WTC11 (cell line): ENCODE data around the gene EFNA5.

Source experiments
- CREB1 ChIP-seq: sonication (generic); formaldehyde crosslinking; IDR thresholded peaks from 2 replicates; pipeline ENCODE4 v1.8.0; 2023; ENCODE audit warnings: mild to moderate bottlenecking, missing genetic modification reagents
- FOXP1 ChIP-seq: sonication (generic); formaldehyde crosslinking; IDR thresholded peaks from 2 replicates; pipeline ENCODE4 v1.8.0; 2022; ENCODE audit warnings: missing genetic modification reagents, mild to moderate bottlenecking, moderate library complexity, borderline replicate concordance
- JUN ChIP-seq: sonication (generic); formaldehyde crosslinking; IDR thresholded peaks from 2 replicates; pipeline ENCODE4 v1.8.0; 2023; ENCODE audit warnings: mild to moderate bottlenecking, missing genetic modification reagents
- NR3C1 ChIP-seq: sonication (generic); formaldehyde crosslinking; conservative IDR thresholded peaks from 2 replicates; pipeline ENCODE4 v1.8.1; 2023; ENCODE audit warnings: low read depth, mild to moderate bottlenecking, missing genetic modification reagents
- SP1 ChIP-seq: sonication (generic); formaldehyde crosslinking; conservative IDR thresholded peaks from 2 replicates; pipeline ENCODE4 v1.8.1; 2022; ENCODE audit warnings: missing genetic modification reagents
- ZNF416 ChIP-seq: fragments of 250-450 bp; sonication (Bioruptor Pico); IDR thresholded peaks from 2 replicates; pipeline ENCODE4 v1.9.0; 2021; ENCODE audit warnings: mild to moderate bottlenecking, inconsistent platforms
- TF ChIP-seq, protein P1 (sequence below): sonication (generic); formaldehyde crosslinking; IDR thresholded peaks from 2 replicates; pipeline ENCODE4 v1.8.1; 2022; ENCODE audit warnings: low read depth, mild to moderate bottlenecking, moderate library complexity, missing genetic modification reagents, borderline replicate concordance
- TF ChIP-seq, protein P2 (sequence below): fragments of 200-600 bp; IDR thresholded peaks from 2 replicates; pipeline ENCODE4 v1.8.0; 2022; ENCODE audit warnings: antibody characterized with exemption
- TF ChIP-seq, protein P3 (sequence below): sonication (generic); formaldehyde crosslinking; IDR thresholded peaks from 2 replicates; pipeline ENCODE4 v1.8.1; 2023; ENCODE audit warnings: mild to moderate bottlenecking, missing genetic modification reagents, moderate library complexity
- TF ChIP-seq, protein P4 (sequence below): sonication (generic); formaldehyde crosslinking; IDR thresholded peaks from 2 replicates; pipeline ENCODE4 v1.8.1; 2023; ENCODE audit warnings: mild to moderate bottlenecking, missing genetic modification reagents, moderate library complexity
- TF ChIP-seq, protein P5 (sequence below): sonication (generic); formaldehyde crosslinking; IDR thresholded peaks from 2 replicates; pipeline ENCODE4 v1.8.1; 2022; ENCODE audit warnings: low read depth, missing genetic modification reagents, borderline replicate concordance
- TF ChIP-seq, protein P6 (sequence below): sonication (generic); formaldehyde crosslinking; IDR thresholded peaks from 2 replicates; pipeline ENCODE4 v1.8.1; 2023; ENCODE audit warnings: mild to moderate bottlenecking, missing genetic modification reagents

DNA sequence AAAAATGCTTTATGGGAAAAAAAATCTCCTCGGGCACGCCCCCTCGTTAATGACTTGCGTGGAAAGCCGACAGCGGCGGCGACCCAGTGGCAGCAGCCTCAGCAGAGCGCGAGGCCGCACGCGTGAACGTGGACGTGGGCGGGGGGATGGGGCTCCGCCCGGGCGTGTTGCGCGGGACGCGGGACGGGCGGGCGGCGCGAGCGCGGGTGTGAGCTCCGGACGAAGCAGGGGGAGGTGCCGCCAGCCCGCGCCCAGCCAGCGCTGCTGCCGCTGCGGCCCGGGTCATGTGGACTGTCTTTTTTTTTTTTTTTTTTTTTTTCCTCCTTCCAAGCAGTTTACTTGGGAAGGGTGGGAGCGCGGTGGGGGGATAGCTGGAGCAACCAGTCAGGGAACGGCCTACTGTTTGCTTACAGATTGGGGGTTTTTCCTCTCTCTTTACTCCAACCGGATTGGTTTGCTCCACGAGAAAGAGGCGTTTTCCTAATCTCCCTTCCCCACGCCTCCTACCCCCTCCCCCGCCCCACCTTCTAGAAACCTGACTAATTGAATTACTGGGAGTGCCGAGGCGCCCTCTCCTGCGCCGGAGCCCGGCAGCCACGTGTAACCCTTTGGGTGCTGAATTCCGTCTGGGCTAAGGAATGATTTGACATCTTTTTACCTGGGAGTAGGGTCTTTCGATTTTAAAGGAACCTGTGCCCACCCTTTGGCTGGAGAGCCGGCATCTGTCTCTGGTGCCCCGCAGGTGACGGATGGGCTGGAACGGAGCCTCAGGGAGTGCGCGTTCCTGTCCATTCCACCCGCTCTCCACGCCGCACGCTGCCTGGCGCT, 1.7 kb upstream of the EFNA5 start:
- TF ChIP-seq, protein P1, sequence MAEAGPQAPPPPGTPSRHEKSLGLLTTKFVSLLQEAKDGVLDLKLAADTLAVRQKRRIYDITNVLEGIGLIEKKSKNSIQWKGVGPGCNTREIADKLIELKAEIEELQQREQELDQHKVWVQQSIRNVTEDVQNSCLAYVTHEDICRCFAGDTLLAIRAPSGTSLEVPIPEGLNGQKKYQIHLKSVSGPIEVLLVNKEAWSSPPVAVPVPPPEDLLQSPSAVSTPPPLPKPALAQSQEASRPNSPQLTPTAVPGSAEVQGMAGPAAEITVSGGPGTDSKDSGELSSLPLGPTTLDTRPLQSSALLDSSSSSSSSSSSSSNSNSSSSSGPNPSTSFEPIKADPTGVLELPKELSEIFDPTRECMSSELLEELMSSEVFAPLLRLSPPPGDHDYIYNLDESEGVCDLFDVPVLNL (CRISPR knock-in tag), result peak; percentile 58; the same call in 1 of the 2 replicates
- TF ChIP-seq, protein P2, sequence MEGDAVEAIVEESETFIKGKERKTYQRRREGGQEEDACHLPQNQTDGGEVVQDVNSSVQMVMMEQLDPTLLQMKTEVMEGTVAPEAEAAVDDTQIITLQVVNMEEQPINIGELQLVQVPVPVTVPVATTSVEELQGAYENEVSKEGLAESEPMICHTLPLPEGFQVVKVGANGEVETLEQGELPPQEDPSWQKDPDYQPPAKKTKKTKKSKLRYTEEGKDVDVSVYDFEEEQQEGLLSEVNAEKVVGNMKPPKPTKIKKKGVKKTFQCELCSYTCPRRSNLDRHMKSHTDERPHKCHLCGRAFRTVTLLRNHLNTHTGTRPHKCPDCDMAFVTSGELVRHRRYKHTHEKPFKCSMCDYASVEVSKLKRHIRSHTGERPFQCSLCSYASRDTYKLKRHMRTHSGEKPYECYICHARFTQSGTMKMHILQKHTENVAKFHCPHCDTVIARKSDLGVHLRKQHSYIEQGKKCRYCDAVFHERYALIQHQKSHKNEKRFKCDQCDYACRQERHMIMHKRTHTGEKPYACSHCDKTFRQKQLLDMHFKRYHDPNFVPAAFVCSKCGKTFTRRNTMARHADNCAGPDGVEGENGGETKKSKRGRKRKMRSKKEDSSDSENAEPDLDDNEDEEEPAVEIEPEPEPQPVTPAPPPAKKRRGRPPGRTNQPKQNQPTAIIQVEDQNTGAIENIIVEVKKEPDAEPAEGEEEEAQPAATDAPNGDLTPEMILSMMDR, result no peak
- TF ChIP-seq, protein P3, sequence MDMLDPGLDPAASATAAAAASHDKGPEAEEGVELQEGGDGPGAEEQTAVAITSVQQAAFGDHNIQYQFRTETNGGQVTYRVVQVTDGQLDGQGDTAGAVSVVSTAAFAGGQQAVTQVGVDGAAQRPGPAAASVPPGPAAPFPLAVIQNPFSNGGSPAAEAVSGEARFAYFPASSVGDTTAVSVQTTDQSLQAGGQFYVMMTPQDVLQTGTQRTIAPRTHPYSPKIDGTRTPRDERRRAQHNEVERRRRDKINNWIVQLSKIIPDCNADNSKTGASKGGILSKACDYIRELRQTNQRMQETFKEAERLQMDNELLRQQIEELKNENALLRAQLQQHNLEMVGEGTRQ (CRISPR knock-in tag), result peak; percentile 78
- TF ChIP-seq JUN (CRISPR knock-in tag) (no peak), CREB1 (CRISPR knock-in tag) (no peak), SP1 (CRISPR knock-in tag) (peak; percentile 72), NR3C1 (CRISPR knock-in tag) (no peak), ZNF416 (CRISPR knock-in tag) (no peak), FOXP1 (peak; percentile 93)
- TF ChIP-seq, protein P4, sequence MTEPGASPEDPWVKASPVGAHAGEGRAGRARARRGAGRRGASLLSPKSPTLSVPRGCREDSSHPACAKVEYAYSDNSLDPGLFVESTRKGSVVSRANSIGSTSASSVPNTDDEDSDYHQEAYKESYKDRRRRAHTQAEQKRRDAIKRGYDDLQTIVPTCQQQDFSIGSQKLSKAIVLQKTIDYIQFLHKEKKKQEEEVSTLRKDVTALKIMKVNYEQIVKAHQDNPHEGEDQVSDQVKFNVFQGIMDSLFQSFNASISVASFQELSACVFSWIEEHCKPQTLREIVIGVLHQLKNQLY (CRISPR knock-in tag), result no peak
- TF ChIP-seq, protein P5, sequence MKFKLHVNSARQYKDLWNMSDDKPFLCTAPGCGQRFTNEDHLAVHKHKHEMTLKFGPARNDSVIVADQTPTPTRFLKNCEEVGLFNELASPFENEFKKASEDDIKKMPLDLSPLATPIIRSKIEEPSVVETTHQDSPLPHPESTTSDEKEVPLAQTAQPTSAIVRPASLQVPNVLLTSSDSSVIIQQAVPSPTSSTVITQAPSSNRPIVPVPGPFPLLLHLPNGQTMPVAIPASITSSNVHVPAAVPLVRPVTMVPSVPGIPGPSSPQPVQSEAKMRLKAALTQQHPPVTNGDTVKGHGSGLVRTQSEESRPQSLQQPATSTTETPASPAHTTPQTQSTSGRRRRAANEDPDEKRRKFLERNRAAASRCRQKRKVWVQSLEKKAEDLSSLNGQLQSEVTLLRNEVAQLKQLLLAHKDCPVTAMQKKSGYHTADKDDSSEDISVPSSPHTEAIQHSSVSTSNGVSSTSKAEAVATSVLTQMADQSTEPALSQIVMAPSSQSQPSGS (CRISPR knock-in tag), result no peak
- TF ChIP-seq, protein P6, sequence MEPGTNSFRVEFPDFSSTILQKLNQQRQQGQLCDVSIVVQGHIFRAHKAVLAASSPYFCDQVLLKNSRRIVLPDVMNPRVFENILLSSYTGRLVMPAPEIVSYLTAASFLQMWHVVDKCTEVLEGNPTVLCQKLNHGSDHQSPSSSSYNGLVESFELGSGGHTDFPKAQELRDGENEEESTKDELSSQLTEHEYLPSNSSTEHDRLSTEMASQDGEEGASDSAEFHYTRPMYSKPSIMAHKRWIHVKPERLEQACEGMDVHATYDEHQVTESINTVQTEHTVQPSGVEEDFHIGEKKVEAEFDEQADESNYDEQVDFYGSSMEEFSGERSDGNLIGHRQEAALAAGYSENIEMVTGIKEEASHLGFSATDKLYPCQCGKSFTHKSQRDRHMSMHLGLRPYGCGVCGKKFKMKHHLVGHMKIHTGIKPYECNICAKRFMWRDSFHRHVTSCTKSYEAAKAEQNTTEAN (CRISPR knock-in tag), result peak; percentile 42; the same call in 1 of the 2 replicates
